NCI-H1436 (cell line): ENCODE results near the gene UBR7.
A peak's percentile ranks its signal among the peaks of the same experiment; 100 is the strongest.
"Not testable (repeated sequence)": the region's sequence is repeated elsewhere in the genome, so short reads cannot be mapped to it uniquely, and the experiment has no call there.

Experiments
- DNase-seq: peaks from one replicate; lab custom pipeline; 2025; lab: John Stamatoyannopoulos, UW

Gene UBR7, protein sequence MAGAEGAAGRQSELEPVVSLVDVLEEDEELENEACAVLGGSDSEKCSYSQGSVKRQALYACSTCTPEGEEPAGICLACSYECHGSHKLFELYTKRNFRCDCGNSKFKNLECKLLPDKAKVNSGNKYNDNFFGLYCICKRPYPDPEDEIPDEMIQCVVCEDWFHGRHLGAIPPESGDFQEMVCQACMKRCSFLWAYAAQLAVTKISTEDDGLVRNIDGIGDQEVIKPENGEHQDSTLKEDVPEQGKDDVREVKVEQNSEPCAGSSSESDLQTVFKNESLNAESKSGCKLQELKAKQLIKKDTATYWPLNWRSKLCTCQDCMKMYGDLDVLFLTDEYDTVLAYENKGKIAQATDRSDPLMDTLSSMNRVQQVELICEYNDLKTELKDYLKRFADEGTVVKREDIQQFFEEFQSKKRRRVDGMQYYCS

DNA sequence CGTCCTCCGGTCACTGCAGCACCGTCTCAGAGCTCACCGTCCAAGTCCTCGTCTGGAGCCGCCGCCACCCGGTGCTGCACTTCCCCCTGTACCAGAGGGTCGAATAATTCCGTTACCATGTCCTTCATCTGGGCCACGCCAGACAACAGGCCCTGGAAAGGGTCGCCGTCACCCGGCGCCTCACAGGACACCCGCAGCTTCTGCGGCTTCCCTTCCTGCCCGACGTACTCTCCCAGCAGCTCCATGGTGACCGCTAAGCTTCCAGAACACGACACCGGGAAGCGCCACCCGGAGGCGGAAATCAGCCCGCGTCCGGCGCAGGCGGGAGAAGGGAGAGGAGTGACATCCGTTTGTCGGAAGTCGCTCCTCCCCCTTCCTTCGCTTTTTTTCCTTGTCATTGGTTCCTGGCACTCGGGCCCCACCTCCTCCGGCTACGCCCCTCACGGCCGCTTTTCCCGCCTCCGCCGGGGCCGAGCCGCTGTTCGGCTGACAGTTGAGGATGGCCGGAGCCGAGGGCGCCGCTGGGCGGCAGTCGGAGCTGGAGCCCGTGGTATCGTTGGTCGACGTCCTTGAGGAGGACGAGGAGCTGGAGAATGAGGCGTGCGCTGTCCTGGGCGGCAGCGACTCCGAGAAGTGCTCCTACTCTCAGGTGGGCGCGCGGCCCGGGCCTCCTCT, at the start of gene UBR7, which contains the start of gene GON7:
TSS of gene UBR7 (plus strand) at position 464 of the 675 bp plus-strand sequence. CDS start at position 500, 36 bp downstream.
TSS of gene GON7 (minus strand) at position 273 of the 675 bp plus-strand sequence. CDS start at position 245, 28 bp downstream.
- peak; percentile 96 for DNase-seq

DNA sequence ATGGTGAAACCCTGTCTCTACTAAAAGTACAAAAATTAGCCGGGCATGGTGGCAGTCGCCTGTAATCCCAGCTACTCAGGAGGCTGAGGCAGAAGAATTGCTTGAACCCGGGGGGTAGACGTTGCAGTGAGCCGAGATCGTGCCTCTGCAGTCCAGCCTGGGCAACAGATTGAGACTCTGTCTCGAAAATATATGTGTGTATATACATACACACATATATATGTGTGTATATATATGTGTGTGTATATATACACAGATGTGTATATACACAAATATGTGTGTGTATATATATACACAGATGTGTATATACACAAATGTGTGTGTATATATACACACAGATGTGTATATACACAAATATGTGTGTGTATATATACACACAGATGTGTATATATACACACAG, 48.7 kb upstream of the UBR7 start:
- DNase-seq, result not testable (repeated sequence)

DNA sequence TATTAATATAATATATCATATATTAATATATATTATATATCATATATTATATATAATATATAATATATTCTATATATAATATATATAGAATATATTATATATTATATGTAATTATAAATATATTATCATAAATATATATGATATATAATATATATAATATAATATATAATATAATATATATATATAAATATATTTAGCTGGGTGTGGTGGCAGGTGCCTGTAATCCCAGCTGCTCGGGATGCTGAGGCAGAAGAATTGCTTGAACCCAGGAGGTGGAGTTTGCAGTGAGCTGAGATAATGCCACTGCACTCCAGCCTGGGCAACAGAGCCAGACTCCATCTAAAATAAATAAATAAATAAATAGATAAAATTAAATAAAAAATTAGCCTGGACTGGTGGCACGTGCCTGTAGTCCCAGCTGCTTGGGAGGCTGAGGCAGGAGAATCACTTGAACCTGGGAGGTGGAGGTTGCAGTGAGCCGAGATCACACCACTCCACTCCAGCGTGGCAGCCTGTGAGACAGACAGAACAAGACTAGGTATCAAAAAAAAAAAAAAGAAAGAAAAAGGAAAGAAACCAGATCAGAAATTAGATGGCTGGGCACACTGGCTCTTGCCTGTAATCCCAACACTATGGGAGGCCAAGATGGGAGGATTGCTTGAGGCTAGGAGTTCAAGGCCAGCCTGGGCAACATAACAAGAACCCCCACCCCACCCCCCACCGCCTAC, 47.3 kb upstream of the UBR7 start:
- DNase-seq, result not testable (repeated sequence)

DNA sequence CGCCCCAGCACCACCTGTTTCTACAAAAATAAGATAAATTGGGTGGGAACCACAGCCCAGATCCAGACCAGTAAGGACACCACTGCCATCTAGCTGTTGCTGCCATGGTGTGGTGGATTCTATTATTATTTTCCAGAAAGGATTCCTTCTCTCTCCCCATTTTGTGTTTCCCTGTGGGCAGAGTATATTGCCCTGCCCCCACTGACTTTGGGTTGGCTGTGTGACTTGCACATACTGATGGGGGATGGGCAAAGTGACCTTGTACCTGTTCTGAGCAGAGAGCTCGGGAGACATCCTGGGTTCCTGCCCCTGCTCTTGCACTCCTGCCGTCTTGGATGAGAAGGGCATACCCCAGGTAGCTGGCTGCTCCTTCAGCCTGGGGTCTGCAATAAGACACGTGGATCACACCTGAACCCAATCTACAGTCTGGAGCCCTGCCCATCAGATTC, 46.7 kb upstream of the UBR7 start:
- no peak for DNase-seq

DNA sequence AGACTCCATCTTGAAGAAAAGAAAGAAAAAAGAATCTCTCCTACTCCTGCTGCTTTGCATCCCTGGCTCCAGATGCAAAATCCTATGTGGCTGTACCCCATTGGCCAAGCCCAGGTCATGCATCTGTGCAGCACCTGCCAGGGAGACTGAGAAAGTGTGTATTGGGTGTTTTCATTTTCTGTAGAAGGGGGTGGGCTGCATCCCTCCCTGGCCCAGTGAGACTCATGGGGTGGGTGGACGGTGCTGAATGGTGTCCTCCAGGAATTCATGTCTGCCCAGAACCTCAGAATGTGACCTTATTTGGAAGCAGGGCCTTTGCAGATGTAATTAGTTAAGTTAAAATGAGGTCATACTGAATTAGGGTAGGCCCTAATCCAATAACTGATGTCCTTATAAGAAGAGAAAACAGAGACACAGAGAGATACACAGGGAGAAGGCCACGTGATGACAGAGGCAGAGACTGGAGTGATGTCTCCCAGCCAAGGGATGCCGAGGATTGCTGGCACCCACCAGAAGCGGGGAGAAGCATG, 45.6 kb upstream of the UBR7 start:
- no peak for DNase-seq

DNA sequence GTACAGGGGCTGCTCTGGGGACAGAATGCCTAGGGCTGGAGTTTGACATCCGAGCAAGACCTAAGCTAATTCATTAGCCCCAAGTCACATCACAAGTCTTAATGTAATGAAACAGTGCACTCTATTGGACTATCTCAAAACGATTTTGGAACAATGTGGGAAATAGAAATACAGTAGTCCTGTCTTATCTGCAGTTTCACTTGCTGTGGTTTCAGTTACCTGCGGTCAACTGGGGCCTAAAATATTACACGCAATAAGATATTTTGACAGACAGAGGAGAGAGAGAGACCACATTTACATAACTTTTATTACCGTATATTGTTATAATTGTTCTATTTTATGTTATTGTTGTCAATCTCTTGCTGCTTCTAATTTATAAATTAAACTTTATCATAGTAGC, 43.5 kb upstream of the UBR7 start:
- DNase-seq, result no peak

DNA sequence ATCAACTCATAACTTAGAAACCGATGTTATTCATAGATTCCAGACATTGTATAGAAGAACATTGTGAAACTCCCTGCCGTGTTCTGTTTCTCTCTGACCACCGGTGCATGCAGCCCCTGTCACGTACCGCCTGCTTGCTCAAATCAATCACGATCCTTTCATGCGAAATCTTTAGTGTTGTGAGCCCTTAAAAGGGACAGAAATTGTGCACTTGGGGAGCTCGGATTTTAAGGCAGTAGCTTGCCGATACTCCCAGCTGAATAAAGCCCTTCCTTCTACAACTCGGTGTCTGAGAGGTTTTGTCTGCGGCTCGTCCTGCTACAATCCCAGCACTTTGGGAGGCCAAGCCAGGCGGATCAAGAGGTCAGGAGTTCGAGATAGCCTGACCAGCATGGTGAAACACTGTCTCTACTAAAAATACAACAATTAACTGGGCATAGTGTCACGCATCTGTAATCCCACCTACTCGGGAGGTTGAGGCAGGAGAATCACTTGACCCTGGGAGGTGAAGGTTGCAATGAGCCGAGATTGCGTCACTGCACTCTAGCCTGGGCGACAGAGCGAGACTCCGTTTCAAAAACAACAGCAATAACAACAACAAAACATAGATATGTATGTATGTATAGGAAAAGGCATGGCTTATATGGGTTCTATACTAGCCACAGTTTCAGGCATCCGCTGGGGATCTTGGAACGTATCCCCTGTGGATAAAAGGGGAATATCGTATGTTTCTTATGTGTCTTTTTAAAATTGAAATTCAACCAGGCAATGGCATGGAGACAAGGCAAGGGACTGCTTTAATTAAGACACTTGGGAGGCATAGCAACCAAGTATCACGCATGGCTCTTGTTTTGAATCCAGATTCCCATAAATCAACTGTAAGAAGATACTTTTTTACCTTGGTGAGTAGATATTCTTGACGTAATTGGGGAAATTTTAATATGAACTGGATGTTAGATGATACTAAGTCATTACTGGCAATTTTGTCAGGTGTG, 41.5 kb upstream of the UBR7 start:
- not testable (repeated sequence) for DNase-seq

DNA sequence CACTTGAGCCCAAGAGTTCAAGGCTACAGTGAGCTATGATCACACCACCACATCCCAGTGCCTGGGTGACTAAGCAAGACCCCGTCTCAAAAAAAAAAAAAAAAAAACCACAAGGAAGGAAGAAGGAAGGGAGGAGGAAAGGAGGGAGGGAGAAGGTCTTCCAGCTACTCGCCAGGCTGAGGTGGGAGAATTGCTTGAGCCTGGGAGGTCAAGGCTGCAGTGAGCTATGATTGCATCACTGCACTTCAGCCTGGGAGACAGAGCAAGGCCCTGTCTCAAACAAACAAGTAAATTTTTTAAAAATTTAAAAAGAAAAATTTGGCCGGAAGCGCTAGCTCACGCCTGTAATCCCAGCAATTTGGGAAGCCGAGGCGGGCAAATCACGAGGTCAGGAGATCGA, 38.4 kb upstream of the UBR7 start:
- not testable (repeated sequence) for DNase-seq

DNA sequence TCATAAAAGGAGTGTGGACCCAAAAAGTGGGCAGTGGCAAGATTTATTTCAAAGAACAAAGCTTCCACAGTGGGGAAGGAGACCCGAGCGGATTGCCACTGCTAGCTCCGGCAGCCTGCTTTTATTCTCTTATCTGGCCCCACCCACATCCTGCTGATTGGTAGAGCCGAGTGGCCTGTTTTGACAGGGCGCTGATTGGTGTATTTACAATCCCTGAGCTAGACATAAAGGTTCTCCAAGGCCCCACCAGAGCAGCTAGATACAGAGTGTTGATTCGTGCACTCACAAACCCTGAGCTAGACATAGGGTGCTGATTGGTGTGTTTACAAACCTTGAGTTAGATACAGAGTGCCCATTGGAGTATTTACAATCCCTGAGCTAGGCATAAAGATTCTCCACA, 37.4 kb upstream of the UBR7 start:
- DNase-seq, result not testable (repeated sequence)

DNA sequence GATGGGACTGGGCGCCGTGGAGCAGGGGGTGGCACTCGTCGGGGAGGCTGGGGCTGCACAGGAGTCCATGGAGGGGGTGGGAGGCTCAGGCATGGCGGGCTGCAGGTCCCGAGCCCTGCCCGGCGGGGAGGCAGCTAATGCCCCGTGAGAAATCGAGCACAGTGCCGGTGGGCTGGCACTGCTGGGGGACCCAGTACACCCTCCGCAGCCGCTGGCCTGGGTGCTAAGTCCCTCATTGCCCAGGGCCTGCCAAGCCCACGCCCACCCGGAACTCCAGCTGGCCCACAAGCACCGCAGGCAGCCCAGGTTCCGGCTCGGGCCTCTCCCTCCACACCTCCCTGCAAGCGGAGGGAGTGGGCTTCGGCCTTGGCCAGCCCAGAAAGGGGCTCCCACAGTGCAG, 36.9 kb upstream of the UBR7 start:
- not testable (repeated sequence) for DNase-seq

DNA sequence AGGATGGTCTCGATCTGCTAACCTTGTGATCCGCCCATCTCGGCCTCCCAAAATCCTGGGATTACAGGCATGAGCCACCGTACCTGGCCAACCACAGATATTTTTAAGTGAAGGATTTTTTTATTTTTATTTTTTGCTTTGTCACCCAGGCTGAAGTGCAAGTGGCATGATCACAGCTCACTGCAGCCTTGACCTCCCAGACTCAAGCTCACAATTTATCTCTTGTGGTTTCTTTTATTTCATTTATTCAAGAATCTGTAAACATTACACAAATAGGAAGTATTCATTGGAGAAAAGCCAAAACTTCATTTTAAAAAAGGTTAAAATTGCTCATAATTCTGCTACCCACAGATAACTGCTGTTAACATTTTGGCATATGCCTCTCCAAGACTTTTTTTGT, 35.7 kb upstream of the UBR7 start:
- no peak for DNase-seq

DNA sequence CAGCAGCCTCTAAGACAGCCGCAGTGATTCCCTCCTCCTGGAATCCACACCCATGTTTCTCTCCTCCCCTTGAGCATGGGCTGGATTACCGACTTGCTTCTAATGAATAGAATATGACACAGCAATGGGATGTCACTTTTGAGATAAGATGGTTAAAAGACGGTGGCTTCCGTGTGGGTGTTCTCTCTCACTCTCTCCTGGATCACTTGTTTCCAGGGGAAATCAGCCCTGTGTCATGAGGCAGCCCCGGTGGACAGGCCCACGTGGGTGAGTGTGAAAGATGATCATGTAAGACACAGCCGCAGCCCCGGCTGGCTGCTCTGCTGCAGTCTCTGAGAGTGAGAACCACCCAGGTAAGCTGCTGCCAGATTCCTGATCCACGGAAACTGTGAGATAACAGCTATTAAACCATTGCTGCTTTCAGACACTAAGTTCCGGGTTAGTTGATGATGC, 33.1 kb upstream of the UBR7 start:
- no peak for DNase-seq

DNA sequence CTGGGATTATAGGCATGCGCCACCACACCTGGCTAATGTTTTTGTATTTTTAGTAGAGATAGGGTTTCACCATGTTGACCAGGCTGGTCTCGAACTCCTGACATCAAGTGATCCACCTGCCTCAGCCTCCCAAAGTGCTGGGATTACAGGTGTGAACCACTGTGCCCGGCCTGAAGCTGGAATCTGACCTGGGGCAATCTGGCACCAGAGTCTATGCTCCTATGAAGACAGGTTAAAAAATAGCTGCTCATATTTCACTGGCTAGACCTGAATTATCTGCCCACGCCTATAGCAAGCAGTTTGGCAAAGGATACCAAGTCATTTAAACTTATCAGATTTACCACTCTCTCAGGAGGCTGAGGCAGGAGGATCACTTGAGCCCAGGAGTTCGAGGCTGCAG, 32.3 kb upstream of the UBR7 start:
- DNase-seq, result not testable (repeated sequence)

DNA sequence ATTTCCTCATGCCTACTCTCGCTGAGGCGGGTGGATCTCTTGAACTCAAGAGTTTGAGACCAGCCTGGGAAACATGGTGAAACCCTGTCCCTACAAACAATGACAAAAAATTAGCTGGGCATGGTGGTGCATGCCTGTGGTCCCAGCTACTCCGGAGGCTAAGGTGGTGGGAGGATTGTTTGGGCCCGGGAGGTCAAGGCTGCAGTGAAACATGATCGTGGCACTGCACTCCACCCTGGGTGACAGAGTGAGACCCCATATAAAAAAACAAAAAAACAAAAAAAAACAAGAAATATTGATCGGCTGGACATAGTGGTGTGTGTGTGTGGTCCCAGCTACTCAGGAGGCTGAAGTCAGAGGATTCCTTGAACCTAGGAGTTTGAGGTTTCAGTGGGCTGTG, 31.6 kb upstream of the UBR7 start:
- DNase-seq, result no peak

DNA sequence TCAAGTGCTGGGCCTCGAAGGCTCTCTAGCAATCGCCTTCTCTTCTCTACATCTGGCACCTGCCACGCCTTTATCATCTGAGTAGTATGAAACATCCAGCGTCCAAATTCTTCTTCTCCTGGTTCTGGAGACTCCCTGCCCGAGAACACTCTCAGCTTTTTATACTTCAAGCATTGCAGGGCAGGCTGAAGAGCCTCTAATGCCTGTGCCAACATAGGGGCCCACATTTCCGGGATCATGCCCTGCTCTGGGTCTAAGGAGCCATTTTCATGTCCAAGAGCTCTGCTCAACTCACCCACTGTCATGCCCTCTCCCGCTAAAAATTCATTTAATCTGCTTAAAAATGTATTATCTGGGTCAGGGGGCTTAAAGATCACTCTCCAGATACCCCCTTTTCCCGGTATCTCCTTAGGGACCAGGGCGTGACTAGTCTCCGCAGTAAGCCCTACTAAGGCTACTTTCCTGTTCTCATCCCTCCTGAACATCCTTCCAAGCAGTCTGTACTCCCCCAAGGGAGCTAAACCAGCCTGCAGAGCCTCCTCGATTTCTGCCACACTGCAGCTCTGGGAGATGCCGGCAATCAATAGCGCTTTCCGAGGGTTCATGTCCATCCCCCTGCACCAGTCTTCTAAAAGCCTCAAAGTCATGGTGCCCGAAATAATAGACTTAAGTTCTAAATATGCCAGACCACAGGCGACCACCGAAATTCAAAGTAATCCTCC, 23.3 kb upstream of the UBR7 start:
- DNase-seq, result no peak

DNA sequence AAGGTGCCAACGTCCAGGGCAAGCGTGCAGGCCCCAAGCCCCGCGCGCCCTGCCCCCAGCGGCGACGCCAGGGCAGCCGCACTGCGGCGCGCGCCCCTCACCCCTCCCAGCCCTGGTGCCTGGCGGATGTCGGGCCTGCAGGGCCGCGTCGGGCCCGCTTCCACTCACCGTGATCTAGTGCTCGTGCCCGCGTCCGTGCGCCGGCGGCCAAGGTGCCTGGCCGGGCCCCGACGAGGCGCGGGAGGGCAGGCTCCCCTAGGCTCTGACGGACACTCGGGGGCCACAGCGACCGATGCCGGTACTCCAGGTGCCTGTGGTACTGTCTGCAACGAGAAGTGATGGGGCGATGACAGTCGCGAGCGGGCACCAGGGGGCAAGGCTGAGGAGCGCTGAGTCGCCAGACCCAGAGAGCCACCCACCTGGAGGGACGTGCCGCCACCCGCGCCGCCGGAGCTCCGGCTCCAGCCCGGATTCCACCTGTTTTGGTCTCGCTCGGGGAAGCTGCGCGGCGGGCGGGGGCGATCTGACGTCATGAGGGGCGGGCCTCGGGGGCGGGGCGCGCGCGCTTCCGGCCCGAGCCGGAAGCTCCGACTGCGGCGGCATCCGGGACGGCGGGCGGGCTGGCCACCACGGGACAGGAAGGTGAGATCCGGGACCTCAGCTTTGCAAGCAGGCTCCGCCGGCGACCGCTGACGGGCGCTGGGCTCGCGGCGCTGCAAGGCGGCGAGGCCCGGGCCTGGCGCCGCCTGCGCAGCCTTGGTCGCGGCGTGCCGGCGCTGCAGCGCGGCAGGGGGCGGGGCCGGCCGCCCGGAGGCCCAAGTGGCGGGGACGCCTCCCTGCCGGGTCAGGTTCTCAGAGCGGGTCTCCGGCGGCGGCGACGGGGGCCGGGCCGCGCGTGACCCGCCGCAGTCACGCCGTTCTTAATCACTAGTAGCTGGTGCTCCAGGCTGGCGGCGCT, 22.4 kb upstream of the UBR7 start, which contains the start of the genes LYSET and MOAP1:
TSS of gene LYSET (plus strand) at position 927 of the 958 bp plus-strand sequence. CDS start 89 bp downstream, outside the sequence.
TSS of gene MOAP1 (minus strand) at position 507 of the 958 bp plus-strand sequence. CDS start 655 bp downstream, outside the sequence.
- DNase-seq, result peak; percentile 74

DNA sequence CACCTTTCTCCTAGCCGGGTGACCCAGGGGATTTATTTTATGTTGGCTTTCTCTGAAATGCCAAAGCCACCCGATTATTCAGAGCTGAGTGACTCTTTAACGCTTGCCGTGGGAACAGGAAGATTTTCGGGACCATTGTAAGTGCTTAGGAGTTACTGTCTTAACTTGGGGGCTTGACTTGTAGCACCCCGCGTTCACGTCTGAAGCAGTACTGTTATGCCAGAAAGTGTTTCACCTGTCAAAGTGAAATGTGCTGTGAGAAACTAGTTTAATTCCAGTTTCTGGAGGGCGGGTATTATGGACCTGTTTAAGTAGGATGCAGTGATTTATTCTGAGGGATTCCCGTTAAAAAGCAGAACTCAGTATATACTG, 21.7 kb upstream of the UBR7 start:
- no peak for DNase-seq

DNA sequence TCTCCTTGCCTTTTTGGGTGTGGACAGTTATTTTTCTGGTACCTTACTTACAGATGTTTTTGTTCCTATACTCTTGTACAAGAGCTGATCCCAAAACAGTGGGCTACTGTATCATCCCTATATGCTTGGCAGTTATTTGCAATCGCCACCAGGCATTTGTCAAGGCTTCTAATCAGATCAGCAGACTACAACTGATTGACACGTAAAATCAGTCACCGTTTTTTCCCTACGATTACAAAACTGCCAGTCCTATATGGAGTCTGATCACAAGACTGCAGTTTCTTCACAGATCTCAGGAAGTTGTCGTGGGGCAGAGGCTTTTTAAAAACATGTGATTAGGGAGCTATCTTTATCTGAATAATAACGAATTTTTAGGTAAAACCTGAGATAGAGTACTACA, 20.6 kb upstream of the UBR7 start:
- no peak for DNase-seq

DNA sequence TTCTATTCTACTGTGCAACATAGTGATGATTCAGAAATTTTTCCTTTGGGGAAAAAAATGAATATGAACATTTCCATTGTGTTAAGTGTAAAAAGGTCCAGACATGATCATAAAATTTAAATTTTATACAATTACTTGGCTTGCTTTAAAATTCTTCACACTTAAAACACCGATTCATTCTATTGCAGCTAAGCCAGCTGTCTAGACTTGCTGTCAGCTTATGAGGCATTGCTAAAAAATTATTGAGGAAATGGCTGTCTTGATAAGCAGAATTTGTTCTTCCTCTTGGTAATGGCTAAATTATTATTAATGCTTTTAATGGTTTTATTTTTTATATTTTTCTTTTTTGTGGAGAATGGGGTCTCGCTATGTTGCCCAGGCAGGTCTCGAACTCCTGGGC, 20.1 kb upstream of the UBR7 start:
- DNase-seq, result no peak
